SU-DHL-6 (cell line): ENCODE data around the gene CD109.

Experiments
- EZH2phosphoT487 ChIP-seq: fragments of 200-600 bp; sonication (generic), shearing (Covaris generic); conservative IDR thresholded peaks from 2 replicates; pipeline ENCODE4 v1.6.1; 2018; ENCODE audit warnings: mild to moderate bottlenecking, antibody characterized with exemption, low read length, moderate library complexity, mixed read lengths
- TF ChIP-seq, protein P1 (sequence below): fragments of 200-600 bp; sonication (generic); IDR thresholded peaks from one replicate; pipeline ENCODE4 v1.5.1; 2017; ENCODE audit warnings: antibody characterized with exemption, mild to moderate bottlenecking, low read length, moderate library complexity; ENCODE audit not compliant: insufficient read depth, poor library complexity, severe bottlenecking

- TF ChIP-seq, protein P1, sequence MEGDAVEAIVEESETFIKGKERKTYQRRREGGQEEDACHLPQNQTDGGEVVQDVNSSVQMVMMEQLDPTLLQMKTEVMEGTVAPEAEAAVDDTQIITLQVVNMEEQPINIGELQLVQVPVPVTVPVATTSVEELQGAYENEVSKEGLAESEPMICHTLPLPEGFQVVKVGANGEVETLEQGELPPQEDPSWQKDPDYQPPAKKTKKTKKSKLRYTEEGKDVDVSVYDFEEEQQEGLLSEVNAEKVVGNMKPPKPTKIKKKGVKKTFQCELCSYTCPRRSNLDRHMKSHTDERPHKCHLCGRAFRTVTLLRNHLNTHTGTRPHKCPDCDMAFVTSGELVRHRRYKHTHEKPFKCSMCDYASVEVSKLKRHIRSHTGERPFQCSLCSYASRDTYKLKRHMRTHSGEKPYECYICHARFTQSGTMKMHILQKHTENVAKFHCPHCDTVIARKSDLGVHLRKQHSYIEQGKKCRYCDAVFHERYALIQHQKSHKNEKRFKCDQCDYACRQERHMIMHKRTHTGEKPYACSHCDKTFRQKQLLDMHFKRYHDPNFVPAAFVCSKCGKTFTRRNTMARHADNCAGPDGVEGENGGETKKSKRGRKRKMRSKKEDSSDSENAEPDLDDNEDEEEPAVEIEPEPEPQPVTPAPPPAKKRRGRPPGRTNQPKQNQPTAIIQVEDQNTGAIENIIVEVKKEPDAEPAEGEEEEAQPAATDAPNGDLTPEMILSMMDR, result no peak
- no peak for TF ChIP-seq EZH2phosphoT487
Measured at GRCh38 chr6:73710948-73711347, 14.9 kb downstream of the CD109 start.
